ENCODE measurements around the gene MEOX1. TPM values are rescaled to one million over a fixed set of nuclear protein-coding genes. Genes with fewer than 3 reads are reported as not detected.

Gene MEOX1
- total and polyA plus RNA-seq, 2 of the 13 experiments (the other 11 are each of a cell fraction or from before 2014, with no cell fraction given) = not detected

DNA sequence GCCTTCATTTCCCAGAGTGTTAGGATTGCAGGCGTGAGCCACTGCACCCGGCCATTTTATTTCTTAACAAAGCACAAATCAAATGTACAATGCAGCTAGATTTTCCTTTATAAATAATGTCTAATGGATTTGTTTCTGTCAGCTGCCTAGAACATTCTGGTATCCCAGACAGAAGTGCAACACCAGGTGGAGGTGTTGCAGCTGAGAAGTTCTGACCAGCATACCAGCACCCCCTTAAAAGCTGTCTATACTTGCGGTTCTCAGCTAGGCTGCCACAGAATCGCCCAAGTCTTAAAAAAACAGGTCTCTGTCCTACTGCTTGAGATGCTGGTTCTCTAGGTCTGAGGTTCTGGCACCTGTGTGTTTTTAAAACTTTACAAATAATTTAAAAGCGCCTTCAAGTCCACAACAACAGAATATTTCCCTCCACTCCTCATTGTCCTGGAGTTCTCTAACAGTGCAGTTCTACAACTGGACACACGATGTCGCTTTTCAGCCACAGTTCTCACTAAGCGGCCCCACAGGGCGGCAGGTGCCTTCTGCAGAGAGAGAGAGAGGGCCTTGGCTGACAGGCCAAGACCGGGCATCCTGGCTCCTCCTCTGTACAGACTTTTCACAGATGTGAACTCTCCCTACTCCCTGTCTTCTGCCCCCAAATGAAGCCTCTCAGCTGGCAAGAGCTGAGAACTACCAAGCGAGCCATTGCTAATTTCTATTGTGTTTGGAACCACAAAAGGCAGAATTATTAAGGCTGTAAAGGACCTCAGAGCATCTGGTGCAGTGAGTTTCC, 32.6 kb upstream of the MEOX1 start (continued):
- TF ChIP-seq ZNF674 (CRISPR knock-in tag; IDR thresholded peaks at IDR 0.05; ENCODE audit: low read depth) = no peak
- TF ChIP-seq ZNF207 (IDR thresholded peaks at IDR 0.05; ENCODE audit: borderline replicate concordance) = no peak
- TF ChIP-seq, protein P1, sequence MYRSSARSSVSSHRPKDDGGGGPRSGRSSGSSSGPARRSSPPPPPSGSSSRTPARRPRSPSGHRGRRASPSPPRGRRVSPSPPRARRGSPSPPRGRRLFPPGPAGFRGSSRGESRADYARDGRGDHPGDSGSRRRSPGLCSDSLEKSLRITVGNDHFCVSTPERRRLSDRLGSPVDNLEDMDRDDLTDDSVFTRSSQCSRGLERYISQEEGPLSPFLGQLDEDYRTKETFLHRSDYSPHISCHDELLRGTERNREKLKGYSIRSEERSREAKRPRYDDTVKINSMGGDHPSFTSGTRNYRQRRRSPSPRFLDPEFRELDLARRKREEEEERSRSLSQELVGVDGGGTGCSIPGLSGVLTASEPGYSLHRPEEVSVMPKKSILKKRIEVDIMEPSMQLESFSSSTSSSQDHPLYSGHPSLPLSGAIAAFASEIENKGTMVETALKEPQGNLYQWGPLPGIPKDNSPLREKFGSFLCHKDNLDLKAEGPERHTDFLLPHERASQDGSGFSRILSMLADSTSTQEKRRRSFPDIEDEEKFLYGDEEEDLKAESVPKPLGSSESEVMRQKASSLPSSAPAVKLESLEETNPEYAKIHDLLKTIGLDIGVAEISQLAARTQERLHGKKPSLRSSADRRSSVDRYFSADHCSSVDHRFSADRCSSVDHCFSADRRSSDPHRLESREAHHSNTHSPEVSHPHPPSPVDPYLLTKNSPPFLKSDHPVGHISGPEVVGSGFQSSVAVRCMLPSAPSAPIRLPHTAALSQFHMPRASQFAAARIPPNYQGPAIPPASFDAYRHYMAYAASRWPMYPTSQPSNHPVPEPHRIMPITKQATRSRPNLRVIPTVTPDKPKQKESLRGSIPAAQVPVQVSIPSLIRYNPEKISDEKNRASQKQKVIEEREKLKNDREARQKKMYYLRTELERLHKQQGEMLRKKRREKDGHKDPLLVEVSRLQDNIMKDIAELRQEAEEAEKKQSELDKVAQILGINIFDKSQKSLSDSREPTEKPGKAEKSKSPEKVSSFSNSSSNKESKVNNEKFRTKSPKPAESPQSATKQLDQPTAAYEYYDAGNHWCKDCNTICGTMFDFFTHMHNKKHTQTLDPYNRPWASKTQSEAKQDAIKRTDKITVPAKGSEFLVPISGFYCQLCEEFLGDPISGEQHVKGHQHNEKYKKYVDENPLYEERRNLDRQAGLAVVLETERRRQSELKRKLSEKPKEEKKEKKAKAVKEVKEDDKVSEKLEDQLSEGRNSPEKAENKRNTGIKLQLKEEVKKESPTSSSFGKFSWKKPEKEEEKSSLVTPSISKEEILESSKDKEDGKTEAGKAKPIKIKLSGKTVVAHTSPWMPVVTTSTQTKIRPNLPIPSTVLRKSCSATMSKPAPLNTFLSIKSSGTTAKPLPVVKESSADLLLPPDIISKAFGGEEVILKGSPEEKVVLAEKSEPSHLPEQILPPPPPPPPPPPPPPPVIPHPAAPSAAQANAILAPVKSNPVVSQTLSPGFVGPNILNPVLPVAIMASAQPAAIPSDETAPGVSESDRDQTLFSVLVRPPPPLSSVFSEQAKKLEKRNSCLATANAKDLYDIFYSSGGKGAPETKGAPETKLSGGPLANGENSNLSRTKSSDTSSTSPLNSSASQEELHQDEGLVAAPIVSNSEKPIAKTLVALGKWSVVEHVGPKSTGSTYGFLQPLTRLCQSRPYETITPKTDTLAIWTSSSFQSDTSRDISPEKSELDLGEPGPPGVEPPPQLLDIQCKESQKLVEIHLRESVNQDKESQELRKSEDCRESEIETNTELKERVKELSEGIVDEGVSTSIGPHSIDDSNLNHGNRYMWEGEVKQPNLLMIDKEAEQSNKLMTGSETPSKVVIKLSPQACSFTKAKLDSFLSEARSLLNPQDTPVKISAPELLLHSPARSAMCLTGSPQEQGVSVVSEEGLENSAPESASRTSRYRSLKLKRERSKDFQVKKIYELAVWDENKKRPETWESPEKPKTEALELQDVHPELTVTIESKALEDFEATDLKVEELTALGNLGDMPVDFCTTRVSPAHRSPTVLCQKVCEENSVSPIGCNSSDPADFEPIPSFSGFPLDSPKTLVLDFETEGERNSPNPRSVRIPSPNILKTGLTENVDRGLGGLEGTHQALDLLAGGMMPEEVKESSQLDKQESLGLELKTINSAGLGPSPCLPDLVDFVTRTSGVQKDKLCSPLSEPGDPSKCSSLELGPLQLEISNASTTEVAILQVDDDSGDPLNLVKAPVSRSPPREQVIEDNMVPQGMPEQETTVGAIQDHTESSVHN (CRISPR knock-in tag; IDR thresholded peaks at IDR 0.05) = no peak
- TF ChIP-seq ZSCAN25 (CRISPR knock-in tag; IDR thresholded peaks at IDR 0.05) = no peak
- TF ChIP-seq JDP2 (CRISPR knock-in tag; IDR thresholded peaks at IDR 0.05; ENCODE audit: borderline replicate concordance) = no peak
- TF ChIP-seq ZNF816 (CRISPR knock-in tag; IDR thresholded peaks at IDR 0.05; ENCODE audit: borderline replicate concordance) = no peak
- TF ChIP-seq PHF5A (CRISPR knock-in tag; IDR thresholded peaks at IDR 0.05; ENCODE audit: low read depth, unreplicated experiment) = no peak
- no peak for TF ChIP-seq ZNF30 (CRISPR knock-in tag; IDR thresholded peaks at IDR 0.05)
- no peak for TF ChIP-seq NKX3-1 (CRISPR knock-in tag; IDR thresholded peaks at IDR 0.05)
- TF ChIP-seq POLR2AphosphoS5 (IDR thresholded peaks at IDR 0.05; ENCODE audit: low read depth, low read length) = no peak
- no peak for TF ChIP-seq WIZ (CRISPR knock-in tag; IDR thresholded peaks at IDR 0.05)
- TF ChIP-seq MZF1 (CRISPR knock-in tag; IDR thresholded peaks at IDR 0.05; ENCODE audit: borderline replicate concordance) = no peak
- 0 out of 2 replicates have a peak, but pooled peaks have one; percentile 17 for TF ChIP-seq PHF8 (CRISPR knock-in tag; IDR thresholded peaks at IDR 0.05)
- no peak for TF ChIP-seq ZNF567 (CRISPR knock-in tag; IDR thresholded peaks at IDR 0.05; ENCODE audit: borderline replicate concordance)
- TF ChIP-seq STAT5B (CRISPR knock-in tag; IDR thresholded peaks at IDR 0.05) = 0 out of 2 replicates have a peak, but pooled peaks have one; percentile 48
- no peak for TF ChIP-seq RAD51 (IDR thresholded peaks at IDR 0.05; ENCODE audit: borderline replicate concordance)
- no peak for TF ChIP-seq POGZ (CRISPR knock-in tag; IDR thresholded peaks at IDR 0.05)
- peak; percentile 45; the same call in 1 of the 2 replicates for TF ChIP-seq FOSL2 (CRISPR knock-in tag; IDR thresholded peaks at IDR 0.05)
- TF ChIP-seq TOE1 (CRISPR knock-in tag; IDR thresholded peaks at IDR 0.05) = no peak
- no peak for TF ChIP-seq SOX13 (IDR thresholded peaks at IDR 0.05)
- no peak for TF ChIP-seq SOX13 (CRISPR knock-in tag; conservative IDR thresholded peaks at IDR 0.05 in 1 of 2, IDR thresholded peaks at IDR 0.05 in 1 of 2)
- no peak for TF ChIP-seq ZNF354B (CRISPR knock-in tag; IDR thresholded peaks at IDR 0.05)
- TF ChIP-seq SMAD3 (CRISPR knock-in tag; IDR thresholded peaks at IDR 0.05) = peak; percentile 89
